Endothelial cell of umbilical vein (primary cell): ENCODE results near the gene NRSN1. TPM values are rescaled to one million over a fixed set of nuclear protein-coding genes. Genes with fewer than 3 reads are reported as not detected.

Experiments
- BruUV-seq: library from RNA; stranded (reverse); fragments of 400-500 nt; replicated peaks from 2 replicates; lab custom pipeline; 2021; lab: Mats Ljungman, UMichigan
- CTCF ChIA-PET: fragments of 300-600, 350-600 bp; sonication (Branson Sonifier 250); formaldehyde crosslinking; loops from one replicate; lab custom pipeline; 2021; ENCODE audit warnings: antibody characterized with exemption, inconsistent platforms; lab: Charles Lee
- POLR2A ChIA-PET: fragments of 300-600, 350-600 bp; sonication (Branson Sonifier 250); formaldehyde crosslinking; loops from one replicate; lab custom pipeline; 2021; ENCODE audit warnings: antibody characterized with exemption, inconsistent platforms; lab: Charles Lee
- DNase-seq: peaks from one replicate; pipeline ENCODE4 v3.0.0-alpha.2; 2011; ENCODE audit warnings: low read depth, low spot score
- FAIRE-seq: peaks from 2 replicates; lab custom pipeline; 2011; peaks lifted over from hg19 to GRCh38; lab: Jason Lieb, UNC
- H2AFZ ChIP-seq: 2 replicates; pipeline ENCODE4 v1.6.0; 2012; ENCODE audit warnings: low read depth, low read length, control low read depth, inconsistent platforms
- H3K27ac ChIP-seq: 2 replicates; pipeline ENCODE4 v1.5.1; 2011; ENCODE audit warnings: low read depth, mild to moderate bottlenecking, control low read depth, low read length, moderate library complexity; ENCODE audit not compliant: insufficient read depth
- H3K27me3 ChIP-seq, 2 experiments: 2 replicates each; pipeline versions ENCODE4 v1.6.0 to v1.6.1; 2011; ENCODE audit warnings: low read length in 2 of 2, mixed read lengths in 1 of 2; ENCODE audit not compliant: control insufficient read depth in 2 of 2, insufficient read depth in 2 of 2
- H3K36me3 ChIP-seq, 2 experiments: 2 replicates in 1 of 2; 3 replicates in 1 of 2; pipeline ENCODE4 v1.5.1; 2011; ENCODE audit warnings: low read length in 2 of 2, mild to moderate bottlenecking in 1 of 2, moderate library complexity in 1 of 2; ENCODE audit not compliant: control insufficient read depth in 2 of 2, insufficient read depth in 2 of 2; ENCODE audit errors: extremely low read depth in 1 of 2
- H3K4me1 ChIP-seq: 3 replicates; pipeline ENCODE4 v1.5.1; 2011; ENCODE audit warnings: mild to moderate bottlenecking, low read length; ENCODE audit not compliant: control insufficient read depth, insufficient read depth; ENCODE audit errors: extremely low read depth
- H3K4me2 ChIP-seq: 2 replicates; pipeline ENCODE4 v1.6.1; 2011; ENCODE audit warnings: low read length, control low read depth, mixed read lengths; ENCODE audit not compliant: insufficient read depth
- H3K4me3 ChIP-seq, 3 experiments: fragments of 200-600 bp in 1 of 3; sonication (generic), shearing (Covaris generic) in 1 of 3; replicated peaks in 1 of 3; 2 replicates each; pipeline ENCODE4 v1.5.1; 2011 to 2016; ENCODE audit warnings: control low read depth in 3 of 3, low read length in 3 of 3, mild to moderate bottlenecking in 2 of 3, inconsistent platforms in 1 of 3, low read depth in 1 of 3, moderate library complexity in 1 of 3; ENCODE audit not compliant: insufficient read depth in 1 of 3
- H3K79me2 ChIP-seq: 2 replicates; pipeline ENCODE4 v1.6.0; 2012; ENCODE audit warnings: low read length, inconsistent platforms; ENCODE audit not compliant: control insufficient read depth, insufficient read depth
- H3K9ac ChIP-seq: replicated peaks from 2 replicates; pipeline ENCODE3; 2011; ENCODE audit warnings: low read length, control low read depth; ENCODE audit not compliant: insufficient read depth; ENCODE audit errors: extremely low read depth
- H3K9me1 ChIP-seq: replicated peaks from 3 replicates; pipeline ENCODE4 v1.6.0; 2011; ENCODE audit warnings: mild to moderate bottlenecking, low read length; ENCODE audit not compliant: control insufficient read depth, insufficient read depth; ENCODE audit errors: extremely low read depth
- H3K9me3 ChIP-seq: replicated peaks from 2 replicates; pipeline ENCODE4 v1.5.1; 2012; ENCODE audit warnings: low read length, inconsistent platforms; ENCODE audit not compliant: control insufficient read depth, insufficient read depth
- H4K20me1 ChIP-seq: replicated peaks from 2 replicates; pipeline ENCODE3; 2011; ENCODE audit warnings: mild to moderate bottlenecking, low read length; ENCODE audit not compliant: control insufficient read depth, insufficient read depth; ENCODE audit errors: extremely low read depth
- EZH2 ChIP-seq: IDR thresholded peaks from 2 replicates; pipeline ENCODE4 v1.6.1; 2012; ENCODE audit warnings: borderline replicate concordance, low read depth, mild to moderate bottlenecking, moderate library complexity, low read length, inconsistent platforms; ENCODE audit not compliant: severe bottlenecking
- FOS ChIP-seq: IDR thresholded peaks from 2 replicates; pipeline ENCODE4 v1.6.1; 2011; ENCODE audit warnings: mild to moderate bottlenecking, low read length, moderate library complexity, borderline replicate concordance; ENCODE audit not compliant: insufficient read depth
- GATA2 ChIP-seq: IDR thresholded peaks from 2 replicates; pipeline ENCODE4 v1.7.0; 2011; ENCODE audit warnings: low read depth, mild to moderate bottlenecking, moderate library complexity, mixed read lengths, low read length; ENCODE audit not compliant: insufficient read length, insufficient read depth
- JUN ChIP-seq: IDR thresholded peaks from 2 replicates; pipeline ENCODE4 v1.6.1; 2011; ENCODE audit warnings: borderline replicate concordance, low read depth; ENCODE audit not compliant: insufficient read length, insufficient read depth
- MAX ChIP-seq: IDR thresholded peaks from 2 replicates; pipeline ENCODE4 v1.6.1; 2011; ENCODE audit not compliant: insufficient read depth, insufficient read length
- MYC ChIP-seq: IDR thresholded peaks from one replicate; pipeline ENCODE4 v1.6.1; 2011; ENCODE audit warnings: mild to moderate bottlenecking, low read depth, low read length
- POLR2A ChIP-seq: IDR thresholded peaks from 2 replicates; pipeline ENCODE4 v1.6.1; 2012; ENCODE audit warnings: low read depth, mild to moderate bottlenecking, control low read depth, low read length
- POLR2AphosphoS5 ChIP-seq: IDR thresholded peaks from 2 replicates; pipeline ENCODE4 v1.6.1; 2012; ENCODE audit warnings: low read depth, mild to moderate bottlenecking, control low read depth, low read length, moderate library complexity; ENCODE audit not compliant: insufficient read depth
- dilution Hi-C: fragments of 300-500 bp; cut with MboI; formaldehyde crosslinking; loops from one replicate; pipeline ENCODE4 v1.15.0; 2019; ENCODE audit warnings: low sequenced_read_pairs; ENCODE audit not compliant: extremely low pct_ligation_motif_present
- intact Hi-C: fragments of 100-400 bp; cut with micrococcal nuclease; formaldehyde crosslinking; loops from one replicate; pipeline ENCODE4 v1.10.0; 2022
- polyA plus RNA-seq, 4 experiments: library from polyadenylated mRNA; depleted of rRNA in 3 of 4; stranded (reverse) in 3 of 4; unstranded in 1 of 4; fragments of >200 nt; gene quantifications; 2 replicates each; pipeline versions ENCODE4 v1.2.1 to v1.2.3, GENCODE V29; 2011 to 2012; ENCODE audit warnings: missing spikeins in 1 of 4
- total RNA-seq: library from RNA; stranded (reverse); gene quantifications from 2 replicates; pipeline ENCODE4 v1.2.3, GENCODE V29; 2021
- TF ChIP-seq, protein P1 (sequence below), 2 donors: IDR thresholded peaks; 1 replicate in 1 of 2; 2 replicates in 1 of 2; pipeline ENCODE4 v1.5.1; 2011; ENCODE audit warnings: low read length in 2 of 2, mild to moderate bottlenecking in 2 of 2, moderate library complexity in 2 of 2, control low read depth in 1 of 2, inconsistent platforms in 1 of 2, low read depth in 1 of 2; ENCODE audit not compliant: insufficient read depth in 1 of 2; ENCODE audit errors: extremely low read depth in 1 of 2

The NRSN1 gene
- total and polyA plus RNA-seq, 2 donors (not counting 3 experiments of a cell fraction or from before 2014, with no cell fraction given) = not detected

DNA sequence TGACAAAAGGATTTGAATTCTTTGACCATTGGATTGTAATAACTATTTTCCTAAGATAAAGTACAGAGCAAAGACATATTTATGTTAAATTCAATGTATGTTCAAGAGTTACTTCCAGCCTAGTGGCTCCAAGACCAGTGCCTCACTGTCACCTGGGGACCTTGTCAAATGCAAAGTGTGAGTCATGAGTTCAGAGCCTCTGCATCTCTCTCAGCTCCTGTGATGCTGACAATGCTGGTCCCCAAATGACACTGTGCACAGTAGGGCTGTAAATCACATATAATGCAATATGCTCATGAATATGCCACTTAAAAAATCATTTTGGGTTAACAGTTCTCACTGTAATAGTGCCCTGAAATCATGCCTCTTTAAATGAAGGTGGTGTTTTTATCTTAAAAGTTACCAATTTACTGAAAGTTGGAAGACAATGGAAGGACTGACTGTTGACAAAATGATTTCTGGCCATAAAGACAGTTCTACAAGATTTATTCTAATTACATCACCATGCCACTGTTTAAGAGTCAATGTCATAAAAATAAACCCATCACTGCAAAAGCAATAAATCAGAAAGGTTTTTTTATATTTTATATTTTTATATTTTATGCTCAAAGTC lies 62.1 kb downstream of the NRSN1 start:
- Histone ChIP-seq H3K4me2 (no peak overlapping the region), H3K79me2 (no peaks in the 10 kb centered on the region), H3K9ac (no peak overlapping the region), H3K36me3 (no peaks in the 10 kb centered on the region), H3K27me3 (no peaks in the 10 kb centered on the region), H3K4me1 (no peaks in the 10 kb centered on the region), H3K27ac (no peak overlapping the region), H3K9me1 (no peaks in the 10 kb centered on the region), H2AFZ (no peak overlapping the region), H4K20me1 (no peaks in the 10 kb centered on the region), H3K4me3 (no peak overlapping the region), H3K9me3 (no peaks in the 10 kb centered on the region)
- ChIA-PET CTCF (no interaction called here), POLR2A (no interaction called here)
- BruUV-seq = no TSS peak
- no peak for TF ChIP-seq EZH2
- no peak for TF ChIP-seq POLR2A
- dilution Hi-C loops = no loop called here
- DNase-seq (no peak), FAIRE-seq (no peak)
- intact Hi-C loops = no loop called here

DNA sequence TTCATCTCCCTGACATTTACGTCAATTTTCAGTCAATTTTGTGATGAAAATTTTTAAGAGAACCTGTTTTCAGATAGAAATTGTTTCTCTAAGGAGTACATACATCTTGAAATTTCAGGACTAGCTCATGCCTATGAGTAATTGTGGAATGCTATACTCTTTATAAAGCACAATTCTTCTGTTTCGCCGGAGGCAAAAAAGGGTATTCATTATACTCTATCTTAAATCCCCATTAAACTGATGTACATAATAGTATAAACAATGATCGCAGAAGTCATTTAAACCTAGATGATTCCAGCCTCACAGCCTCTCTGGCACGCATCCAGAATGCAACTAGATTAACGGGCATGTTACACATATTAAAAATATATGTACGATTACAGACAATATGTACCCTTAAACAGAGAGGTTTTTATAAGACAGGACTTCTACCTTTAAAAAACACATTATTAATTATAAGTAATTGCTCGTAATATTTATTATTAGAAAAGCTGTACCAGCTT lies 62.6 kb downstream of the NRSN1 start:
- no peak for TF ChIP-seq POLR2A
- no peak for TF ChIP-seq MYC
- no peak for TF ChIP-seq EZH2
- TF ChIP-seq, protein P1, sequence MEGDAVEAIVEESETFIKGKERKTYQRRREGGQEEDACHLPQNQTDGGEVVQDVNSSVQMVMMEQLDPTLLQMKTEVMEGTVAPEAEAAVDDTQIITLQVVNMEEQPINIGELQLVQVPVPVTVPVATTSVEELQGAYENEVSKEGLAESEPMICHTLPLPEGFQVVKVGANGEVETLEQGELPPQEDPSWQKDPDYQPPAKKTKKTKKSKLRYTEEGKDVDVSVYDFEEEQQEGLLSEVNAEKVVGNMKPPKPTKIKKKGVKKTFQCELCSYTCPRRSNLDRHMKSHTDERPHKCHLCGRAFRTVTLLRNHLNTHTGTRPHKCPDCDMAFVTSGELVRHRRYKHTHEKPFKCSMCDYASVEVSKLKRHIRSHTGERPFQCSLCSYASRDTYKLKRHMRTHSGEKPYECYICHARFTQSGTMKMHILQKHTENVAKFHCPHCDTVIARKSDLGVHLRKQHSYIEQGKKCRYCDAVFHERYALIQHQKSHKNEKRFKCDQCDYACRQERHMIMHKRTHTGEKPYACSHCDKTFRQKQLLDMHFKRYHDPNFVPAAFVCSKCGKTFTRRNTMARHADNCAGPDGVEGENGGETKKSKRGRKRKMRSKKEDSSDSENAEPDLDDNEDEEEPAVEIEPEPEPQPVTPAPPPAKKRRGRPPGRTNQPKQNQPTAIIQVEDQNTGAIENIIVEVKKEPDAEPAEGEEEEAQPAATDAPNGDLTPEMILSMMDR (IDR thresholded peaks at IDR 0.05; ENCODE audit: extremely low read depth in 1 of 2, insufficient read depth in 1 of 2, low read depth in 1 of 2, low read length in 2 of 2) = no peak
- no peak for TF ChIP-seq FOS
- TF ChIP-seq GATA2 = no peak
- no peak for TF ChIP-seq MAX
- no peak for TF ChIP-seq JUN
- TF ChIP-seq POLR2AphosphoS5 = no peak
- no TSS peak for BruUV-seq

More for the DNA sequence above, 62.6 kb downstream of the NRSN1 start:
- dilution Hi-C loops = no loop called here
- Histone ChIP-seq H3K4me1 (no peaks in the 10 kb centered on the region), H3K79me2 (no peaks in the 10 kb centered on the region), H3K4me2 (no peak overlapping the region), H4K20me1 (no peaks in the 10 kb centered on the region), H3K9ac (no peak overlapping the region), H3K9me3 (no peaks in the 10 kb centered on the region), H2AFZ (no peak overlapping the region), H3K36me3 (no peaks in the 10 kb centered on the region), H3K9me1 (no peaks in the 10 kb centered on the region), H3K27ac (no peak overlapping the region), H3K27me3 (no peaks in the 10 kb centered on the region), H3K4me3 (no peak overlapping the region)
- CTCF ChIA-PET = no interaction called here
- DNase-seq (no peak), FAIRE-seq (no peak)
- POLR2A ChIA-PET = no interaction called here
- intact Hi-C loops = no loop called here
